Measurements from ENCODE around the gene LUC7L3.
"Not testable (repeated sequence)": the region's sequence is repeated elsewhere in the genome, so short reads cannot be mapped to it uniquely, and the experiment has no call there.

DNA sequence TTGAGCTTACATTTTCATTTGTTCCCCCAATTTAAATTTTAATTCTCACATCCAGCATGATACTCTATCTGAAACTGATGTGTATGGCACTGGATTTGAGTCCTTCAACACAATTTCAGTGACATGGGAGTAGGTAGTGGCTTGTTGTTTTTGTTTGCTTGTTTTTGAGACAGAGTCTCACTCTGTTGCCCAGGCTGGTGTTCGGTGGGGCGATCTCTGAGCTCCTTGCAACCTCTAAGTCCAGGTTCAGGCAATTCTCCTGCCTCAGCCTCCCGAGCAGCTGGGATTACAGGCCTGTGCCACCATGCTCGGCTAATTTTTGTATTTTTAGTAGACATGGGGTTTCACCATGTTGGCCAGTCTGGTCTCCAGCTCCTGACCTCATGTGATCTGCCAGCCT is 10.3 kb upstream of the LUC7L3 start:
- TF ChIP-seq, protein P1, sequence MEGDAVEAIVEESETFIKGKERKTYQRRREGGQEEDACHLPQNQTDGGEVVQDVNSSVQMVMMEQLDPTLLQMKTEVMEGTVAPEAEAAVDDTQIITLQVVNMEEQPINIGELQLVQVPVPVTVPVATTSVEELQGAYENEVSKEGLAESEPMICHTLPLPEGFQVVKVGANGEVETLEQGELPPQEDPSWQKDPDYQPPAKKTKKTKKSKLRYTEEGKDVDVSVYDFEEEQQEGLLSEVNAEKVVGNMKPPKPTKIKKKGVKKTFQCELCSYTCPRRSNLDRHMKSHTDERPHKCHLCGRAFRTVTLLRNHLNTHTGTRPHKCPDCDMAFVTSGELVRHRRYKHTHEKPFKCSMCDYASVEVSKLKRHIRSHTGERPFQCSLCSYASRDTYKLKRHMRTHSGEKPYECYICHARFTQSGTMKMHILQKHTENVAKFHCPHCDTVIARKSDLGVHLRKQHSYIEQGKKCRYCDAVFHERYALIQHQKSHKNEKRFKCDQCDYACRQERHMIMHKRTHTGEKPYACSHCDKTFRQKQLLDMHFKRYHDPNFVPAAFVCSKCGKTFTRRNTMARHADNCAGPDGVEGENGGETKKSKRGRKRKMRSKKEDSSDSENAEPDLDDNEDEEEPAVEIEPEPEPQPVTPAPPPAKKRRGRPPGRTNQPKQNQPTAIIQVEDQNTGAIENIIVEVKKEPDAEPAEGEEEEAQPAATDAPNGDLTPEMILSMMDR (IDR thresholded peaks at IDR 0.05): not testable (repeated sequence)
- TF ChIP-seq POLR2A, EP300, POLR2AphosphoS5 (IDR thresholded peaks at IDR 0.05): not testable (repeated sequence)

Data from stomach (tissue), 4 donors.